B cell (primary cell): Measurements from ENCODE around the gene NOL6. TPM values are rescaled to one million over a fixed set of nuclear protein-coding genes. Genes with fewer than 3 reads are reported as not detected.

Experiments
- ATAC-seq: fragments of 200-7000 bp; cut with Tn5 transposase; one replicate; pipeline ENCODE4 v1.10.0; 2021; ENCODE audit warnings: low read depth, mild to moderate bottlenecking, moderate number of reproducible peaks, moderate library complexity
- CTCF ChIA-PET: fragments of 350-600 bp; sonication (Branson Sonifier 250); formaldehyde crosslinking; loops from one replicate; lab custom pipeline; 2021; ENCODE audit warnings: antibody characterized with exemption, inconsistent platforms; lab: Charles Lee
- POLR2A ChIA-PET: fragments of 350-600 bp; sonication (Branson Sonifier 250); formaldehyde crosslinking; loops from one replicate; lab custom pipeline; 2021; ENCODE audit warnings: antibody characterized with exemption; lab: Charles Lee
- DNase-seq: peaks from one replicate; pipeline ENCODE4 v3.0.0; 2013
- H2AFZ ChIP-seq: 2 replicates; pipeline ENCODE4 v1.6.1; 2012; ENCODE audit warnings: mild to moderate bottlenecking, low read depth, low read length; ENCODE audit not compliant: insufficient read depth, poor library complexity, severe bottlenecking
- H3K27ac ChIP-seq, 2 donors: 1 replicate in 1 of 2; 2 replicates in 1 of 2; pipeline ENCODE4 v1.5.1; 2012 to 2013; ENCODE audit warnings: low read length in 2 of 2, mild to moderate bottlenecking in 2 of 2, moderate library complexity in 1 of 2
- H3K27me3 ChIP-seq, 4 experiments: fragments of 200-600 bp in 1 of 4; sonication (generic) in 1 of 4; replicated peaks in 1 of 4; 1 replicate in 2 of 4; 2 replicates in 2 of 4; pipeline versions ENCODE4 v1.6.1 to v1.7.0; 2013 to 2016; ENCODE audit warnings: low read length in 3 of 4, mild to moderate bottlenecking in 2 of 4, mixed read lengths in 1 of 4, moderate library complexity in 1 of 4; ENCODE audit not compliant: insufficient read depth in 4 of 4, control insufficient read depth in 3 of 4; ENCODE audit errors: control extremely low read depth in 1 of 4
- H3K36me3 ChIP-seq, 2 experiments: replicated peaks in 1 of 2; 1 replicate in 1 of 2; 2 replicates in 1 of 2; pipeline versions ENCODE4 v1.6.1 to v1.7.1; 2013; ENCODE audit warnings: low read length in 1 of 2; ENCODE audit not compliant: insufficient read depth in 2 of 2, control insufficient read depth in 1 of 2; ENCODE audit errors: control extremely low read depth in 1 of 2, extremely low read depth in 1 of 2
- H3K4me1 ChIP-seq, 2 donors: fragments of 200-600 bp in 1 of 2; sonication (generic) in 1 of 2; 1 replicate in 1 of 2; 2 replicates in 1 of 2; pipeline versions ENCODE4 v1.5.1 to v1.6.1; 2013 to 2017; ENCODE audit warnings: low read length in 2 of 2; ENCODE audit not compliant: control insufficient read depth in 2 of 2, insufficient read depth in 2 of 2
- H3K4me2 ChIP-seq: replicated peaks from 2 replicates; pipeline ENCODE3; 2012; ENCODE audit warnings: mild to moderate bottlenecking, low read depth, low read length; ENCODE audit not compliant: poor library complexity, severe bottlenecking
- H3K4me3 ChIP-seq, 5 experiments: fragments of 200-600 bp in 1 of 5; sonication (generic) in 1 of 5; 1 replicate in 3 of 5; 2 replicates in 2 of 5; pipeline versions ENCODE4 v1.5.1 to v1.7.0; 2011 to 2016; ENCODE audit warnings: low read length in 4 of 5, mild to moderate bottlenecking in 4 of 5, low read depth in 2 of 5, control low read depth in 1 of 5, moderate library complexity in 1 of 5; ENCODE audit not compliant: insufficient read depth in 1 of 5; ENCODE audit errors: control extremely low read depth in 1 of 5, extremely low read depth in 1 of 5
- H3K79me2 ChIP-seq: fragments of 200-600 bp; sonication (generic); one replicate; pipeline ENCODE4 v1.6.0; 2016; ENCODE audit warnings: low read length; ENCODE audit not compliant: control insufficient read depth, insufficient read depth
- H3K9ac ChIP-seq: fragments of 200-600 bp; sonication (generic); 2 replicates; pipeline ENCODE4 v1.6.1; 2017; ENCODE audit warnings: mild to moderate bottlenecking, low read length, moderate library complexity
- H3K9me3 ChIP-seq, 3 donors: one replicate each; pipeline versions ENCODE4 v1.6.1 to v1.7.1; 2013; ENCODE audit warnings: low read length in 2 of 3; ENCODE audit not compliant: control insufficient read depth in 2 of 3, insufficient read depth in 1 of 3; ENCODE audit errors: control extremely low read depth in 1 of 3
- H4K20me1 ChIP-seq: 2 replicates; pipeline ENCODE4 v1.6.0; 2012; ENCODE audit warnings: mild to moderate bottlenecking, low read length; ENCODE audit not compliant: insufficient read depth, control insufficient read depth, poor library complexity, severe bottlenecking
- H3K27ac Mint-ChIP-seq: one replicate; pipeline ENCODE4 v1.8.0; 2021; ENCODE audit warnings: mixed read lengths
- H3K27me3 Mint-ChIP-seq: one replicate; pipeline ENCODE4 v1.8.0; 2021; ENCODE audit warnings: mixed read lengths
- H3K4me1 Mint-ChIP-seq: one replicate; pipeline ENCODE4 v1.8.0; 2021; ENCODE audit warnings: mixed read lengths
- H3K4me3 Mint-ChIP-seq: one replicate; pipeline ENCODE4 v1.8.0; 2021; ENCODE audit warnings: mixed read lengths
- H3K9me3 Mint-ChIP-seq: one replicate; pipeline ENCODE4 v1.8.0; 2022; ENCODE audit warnings: mixed read lengths; ENCODE audit not compliant: insufficient read depth
- CTCF ChIP-seq: fragments of 200-600 bp; IDR thresholded peaks from one replicate; pipeline ENCODE4 v1.8.0; 2022; ENCODE audit warnings: antibody characterized with exemption, mild to moderate bottlenecking
- EZH2 ChIP-seq: IDR thresholded peaks from 2 replicates; pipeline ENCODE4 v1.6.1; 2012; ENCODE audit warnings: borderline replicate concordance, low read depth, mild to moderate bottlenecking, moderate library complexity, low read length; ENCODE audit not compliant: insufficient read depth, poor library complexity, severe bottlenecking
- WGBS: methylation state at CpG from one replicate; pipeline ENCODE4 v1.1.5; 2013; ENCODE audit warnings: missing lambda C conversion rate; ENCODE audit not compliant: insufficient coverage; 5-methylcytosine and 5-hydroxymethylcytosine counted together
- intact Hi-C: fragments of 100-400 bp; cut with micrococcal nuclease; formaldehyde crosslinking; loops from one replicate; pipeline ENCODE4 v1.10.0; 2022
- polyA plus RNA-seq: library from polyadenylated mRNA; depleted of rRNA; stranded (reverse); fragments of >200 nt; gene quantifications from 2 replicates; pipeline ENCODE4 v1.2.3, GENCODE V29; 2012
- total RNA-seq, 2 donors: library from RNA; stranded (reverse); fragments of 120-200 nt in 1 of 2; gene quantifications; 1 replicate in 1 of 2; 2 replicates in 1 of 2; pipeline versions ENCODE4 v1.2.3 to v1.2.4, GENCODE V29; 2013 to 2022

NOL6 gene
- total and polyA plus RNA-seq, 2 donors (not counting 1 experiment from before 2014, with no cell fraction given), result 31.8 to 40.1 TPM

GRCh38 chr9:33476503-33476902 is 2.8 kb upstream of the NOL6 start:
- TF ChIP-seq EZH2 (no peak), CTCF (no peak)
- 96% methylated on average over 10 of the region's 10 CpGs for WGBS
- Histone ChIP-seq H4K20me1 (peaks cover 9% of the 10 kb centered on the region), H3K27me3 (no peaks in the 10 kb centered on the region), H3K79me2 (peaks cover 22% of the 10 kb centered on the region), H3K36me3 (peaks cover 0 to 7% of the 10 kb centered on the region in 2 experiments), H3K9me3 (no peaks in the 10 kb centered on the region), H3K4me3 (no peak overlapping the region), H3K4me2 (no peak overlapping the region), H2AFZ (no peak overlapping the region), H3K9ac (no peak overlapping the region), H3K4me1 (peaks cover 17 to 22% of the 10 kb centered on the region in 2 donors), H3K27ac (no peak overlapping the region)
- H3K4me1 Mint-ChIP-seq, result peaks cover 24% of the 10 kb centered on the region
- intact Hi-C loops, result loop anchor here (10.0 kb wide), 4 partner anchors 212 to 898 kb away; partner anchors contain the start of genes BAG1, CHMP5, DNAJA1 and KIF24
- no peak for DNase-seq
- no peaks in the 10 kb centered on the region for H3K9me3 Mint-ChIP-seq
- no peak for ATAC-seq
- POLR2A ChIA-PET, result no interaction called here
- H3K4me3 Mint-ChIP-seq, result no peak overlapping the region
- no peak overlapping the region for H3K27ac Mint-ChIP-seq
- H3K27me3 Mint-ChIP-seq, result no peaks in the 10 kb centered on the region
- CTCF ChIA-PET, result interaction anchor here (2.9 kb wide), 1 partner anchor 10 kb away, joined by 14 read pairs; no protein-coding TSS in a partner anchor

- Histone ChIP-seq H3K79me2 (peaks cover 27% of the 10 kb centered on the region), H3K27ac (no peak overlapping the region), H3K27me3 (no peaks in the 10 kb centered on the region), H3K4me2 (no peak overlapping the region), H3K36me3 (peaks cover 0 to 11% of the 10 kb centered on the region in 2 experiments), H4K20me1 (peaks cover 9% of the 10 kb centered on the region), H3K9ac (no peak overlapping the region), H3K4me1 (peaks cover 17 to 22% of the 10 kb centered on the region in 2 donors), H3K4me3 (no peak overlapping the region), H3K9me3 (no peaks in the 10 kb centered on the region), H2AFZ (no peak overlapping the region)
- H3K4me3 Mint-ChIP-seq, result no peak overlapping the region
- no peaks in the 10 kb centered on the region for H3K9me3 Mint-ChIP-seq
- DNase-seq (no peak), ATAC-seq (no peak)
- CTCF ChIA-PET, result interaction anchor here (2.9 kb wide), 1 partner anchor 9 kb away, joined by 14 read pairs; no protein-coding TSS in a partner anchor
- no peak for TF ChIP-seq CTCF
- TF ChIP-seq EZH2, result no peak
- no peak overlapping the region for H3K27ac Mint-ChIP-seq
- peaks cover 28% of the 10 kb centered on the region for H3K4me1 Mint-ChIP-seq
- WGBS, result no CpG with 5 or more reads among the region's 1 CpG
- no peaks in the 10 kb centered on the region for H3K27me3 Mint-ChIP-seq
- intact Hi-C loops, result loop anchor here (10.0 kb wide), 4 partner anchors 211 to 899 kb away; partner anchors contain the start of genes BAG1, CHMP5, DNAJA1 and KIF24
- POLR2A ChIA-PET, result no interaction called here
These were observed 1.6 kb upstream of the NOL6 start for GRCh38 chr9:33475357-33475756.
